HG03103 (cell line): ENCODE data around the gene MAGEF1.

Experiments
- ATAC-seq: cut with Tn5 transposase; IDR thresholded peaks from one replicate; pipeline ENCODE4 v1.9.1; 2021; ENCODE audit warnings: low read depth; ENCODE audit not compliant: unreplicated experiment

The MAGEF1 gene

DNA sequence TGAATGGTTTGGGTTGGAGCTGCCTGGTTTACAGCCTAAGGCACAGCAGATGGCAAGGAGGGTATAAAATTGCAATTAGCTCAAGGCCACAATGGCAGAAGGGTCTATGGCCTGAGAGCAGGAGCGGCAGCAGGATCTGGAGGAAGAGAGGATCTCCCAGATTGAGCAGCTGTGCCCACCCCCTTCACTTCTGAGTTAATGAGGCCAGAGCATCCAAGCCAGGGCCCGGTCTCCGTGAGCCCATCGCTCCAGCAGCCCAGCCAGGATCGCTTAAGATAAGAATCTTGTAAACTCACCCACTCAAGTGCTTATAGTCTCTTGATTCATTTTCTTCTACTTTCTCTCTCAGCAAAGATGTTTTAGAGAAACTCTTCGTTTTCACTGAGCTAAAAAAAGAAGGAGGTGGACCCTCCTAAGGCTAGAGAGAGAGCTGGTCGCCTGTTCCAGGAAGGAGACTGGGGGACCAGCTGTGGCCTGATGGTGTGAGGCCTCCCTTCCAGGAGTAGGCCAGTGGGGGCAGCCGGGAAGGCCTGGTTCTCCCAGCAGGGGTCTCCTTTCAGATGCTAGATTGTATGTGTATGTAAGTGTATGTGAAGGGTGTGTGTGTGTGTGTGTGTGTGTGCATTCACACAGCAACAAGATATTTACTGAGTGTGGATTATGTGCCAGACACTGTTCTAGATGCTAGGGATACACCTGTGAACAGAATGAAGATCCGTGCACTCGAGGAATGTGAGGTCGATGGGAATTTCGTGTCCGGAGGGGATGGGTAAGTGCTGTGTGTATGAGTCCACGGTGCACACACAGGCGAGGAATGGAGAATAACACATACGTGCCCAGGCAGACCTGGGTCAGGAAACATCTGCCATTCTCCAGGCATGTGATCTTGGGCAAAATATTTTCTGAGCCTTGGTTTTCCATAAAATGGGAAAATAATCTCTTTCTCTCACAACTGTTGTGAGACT, 18.6 kb downstream of the MAGEF1 start:
- ATAC-seq = no peak

DNA sequence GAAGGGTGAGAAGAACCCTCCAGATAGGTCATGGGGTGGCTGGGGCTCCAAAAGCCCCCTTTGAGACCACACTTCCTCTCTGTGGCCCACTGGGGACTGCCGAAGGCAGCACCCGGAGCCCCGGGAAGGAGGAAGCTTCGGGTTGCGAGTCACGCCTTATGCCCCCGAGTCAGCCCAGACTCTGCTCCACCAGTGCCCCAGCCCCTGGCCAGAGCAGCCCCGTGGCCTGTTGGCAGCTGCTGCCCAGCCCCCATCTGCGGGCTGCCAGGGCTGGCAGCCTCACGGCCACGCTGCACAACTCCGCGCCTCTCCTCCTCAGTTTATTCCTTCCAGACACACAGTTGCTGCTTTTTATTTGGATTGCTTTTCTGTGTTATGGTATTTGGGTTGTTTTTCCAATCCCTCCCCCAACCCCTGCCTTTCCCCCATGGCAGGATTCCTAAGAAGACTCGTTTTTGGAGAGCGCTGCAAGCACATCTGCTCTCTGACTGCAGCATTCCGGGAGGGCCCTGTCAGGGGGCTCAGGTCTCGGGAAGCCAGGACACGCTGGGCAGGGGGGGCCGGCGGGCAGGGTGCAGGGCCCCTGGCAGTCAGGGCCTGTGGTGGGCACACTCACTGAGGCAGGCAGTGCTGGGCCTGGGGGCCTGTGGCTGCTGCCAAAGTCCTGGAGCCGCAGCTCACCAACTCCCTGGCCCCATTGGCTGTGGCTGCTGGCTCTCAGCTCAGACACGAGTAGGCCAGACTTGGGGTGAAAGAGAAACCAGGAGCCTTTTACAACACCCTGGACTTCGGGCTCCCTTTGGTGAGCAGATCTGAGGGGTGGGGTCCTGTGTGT, 20.2 kb downstream of the MAGEF1 start:
- no peak for ATAC-seq

DNA sequence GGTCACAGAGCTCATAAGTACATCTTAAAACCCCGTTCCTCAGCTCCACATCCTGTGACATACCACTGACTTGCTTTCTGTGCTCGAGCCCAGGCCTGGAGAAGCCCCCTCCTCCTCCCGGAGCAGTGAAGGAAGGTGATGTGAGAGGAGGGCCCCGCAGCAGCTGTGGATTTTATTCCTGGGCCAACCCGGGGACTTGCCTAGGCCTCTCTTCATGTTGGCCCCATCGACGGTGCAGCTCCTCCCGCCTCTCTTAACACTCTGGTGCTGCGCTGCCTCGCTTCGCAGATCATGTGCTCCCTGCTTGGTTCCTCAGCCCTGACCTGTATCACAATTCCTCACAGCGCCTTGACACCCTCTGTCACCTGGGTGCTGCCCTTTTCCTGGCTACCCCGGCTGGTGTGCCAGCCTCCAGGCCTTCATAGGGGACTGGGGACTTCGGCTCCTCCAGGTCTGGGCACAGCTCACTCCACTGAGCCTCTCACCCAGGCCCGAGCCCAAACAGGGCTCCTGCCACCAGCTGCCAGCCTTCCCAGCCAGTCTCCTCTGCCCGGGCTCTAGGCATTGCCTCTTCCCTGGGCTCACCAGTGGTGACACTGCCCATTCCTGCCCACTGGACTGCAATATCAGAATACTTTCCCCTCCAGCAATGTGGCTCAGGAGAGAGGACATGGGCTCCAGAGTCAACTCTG, 21.5 kb downstream of the MAGEF1 start:
- ATAC-seq = no peak

DNA sequence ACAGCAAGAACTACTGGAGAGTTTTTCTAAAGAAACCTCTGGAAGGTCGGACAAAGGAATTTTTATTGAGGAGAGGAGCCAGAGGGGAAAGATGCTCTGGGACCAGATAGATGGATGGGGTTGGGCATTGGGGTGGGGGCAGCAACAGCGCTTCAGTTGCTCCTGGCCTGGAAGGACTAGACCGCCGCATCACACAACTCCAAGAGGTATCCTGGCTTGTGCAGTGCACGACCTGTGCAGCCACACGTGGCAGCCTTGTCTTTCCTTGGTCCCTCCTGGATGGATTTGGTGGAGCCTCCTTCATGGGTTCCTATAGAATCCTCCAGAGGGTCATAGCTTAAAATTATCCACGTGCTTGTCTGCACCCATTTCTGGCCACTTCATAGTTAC, 23.0 kb downstream of the MAGEF1 start:
- no peak for ATAC-seq

DNA sequence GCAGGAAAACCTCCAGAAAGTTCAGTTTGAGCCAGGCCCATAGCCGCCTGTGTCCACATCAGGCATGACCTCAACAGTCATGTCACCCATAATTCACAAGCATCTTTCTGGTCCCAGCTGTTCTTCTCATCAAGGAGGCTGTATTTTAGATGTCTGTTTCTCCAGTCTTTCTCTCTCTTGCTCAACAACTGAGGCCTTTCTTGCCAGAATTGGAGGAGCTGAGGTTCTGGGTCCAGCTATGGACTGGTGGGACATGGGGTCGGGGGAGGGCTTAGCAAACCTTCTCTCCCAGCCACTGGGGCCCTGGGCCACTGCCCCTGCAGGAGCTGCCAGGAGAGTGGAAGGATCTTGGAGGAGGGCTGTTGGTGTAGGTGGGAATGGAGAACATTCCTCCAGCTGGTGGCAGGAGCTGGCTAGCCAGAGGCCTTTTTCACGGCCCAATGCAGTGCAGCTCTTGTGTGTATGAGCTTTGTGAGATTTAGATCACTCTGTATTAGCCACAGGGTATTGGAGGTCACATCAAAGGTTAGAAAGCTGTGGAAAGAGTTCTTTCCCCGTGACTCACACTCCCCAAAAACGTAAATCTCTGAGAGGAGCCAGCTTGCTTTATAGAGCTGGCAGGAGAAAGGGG, 23.5 kb downstream of the MAGEF1 start:
- no peak for ATAC-seq

DNA sequence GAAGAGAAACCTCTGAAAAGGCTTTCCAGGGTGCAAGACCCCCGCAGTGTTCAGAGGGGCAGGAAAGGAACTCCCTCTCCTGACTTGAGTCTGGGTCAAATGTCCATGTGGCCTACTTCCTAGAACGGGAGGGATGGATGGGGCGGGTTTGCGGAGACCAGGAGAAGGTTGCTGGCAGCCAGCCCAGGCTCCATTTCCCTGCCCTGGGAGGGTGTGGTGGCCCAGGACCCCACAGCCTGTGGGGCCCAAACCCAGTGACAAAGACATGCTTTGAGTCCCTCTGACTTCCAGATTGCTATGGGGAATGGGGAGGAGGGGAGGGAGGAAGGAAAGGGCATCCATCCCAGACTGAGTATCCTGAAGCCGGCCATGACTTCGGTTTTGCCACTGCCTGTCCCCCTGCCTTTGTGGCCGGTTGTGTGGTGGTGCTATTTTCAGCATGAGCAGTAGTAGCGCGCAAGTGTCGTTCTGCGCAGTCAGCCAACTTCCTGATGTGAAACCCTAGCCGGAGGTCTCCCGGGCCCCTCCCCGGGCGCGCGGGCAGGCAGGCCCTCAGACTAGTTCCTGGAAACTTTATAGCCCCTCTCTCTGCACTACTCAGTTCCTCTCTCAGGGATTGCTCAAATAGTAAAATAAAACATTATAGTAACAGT, 24.4 kb downstream of the MAGEF1 start:
- ATAC-seq = no peak

DNA sequence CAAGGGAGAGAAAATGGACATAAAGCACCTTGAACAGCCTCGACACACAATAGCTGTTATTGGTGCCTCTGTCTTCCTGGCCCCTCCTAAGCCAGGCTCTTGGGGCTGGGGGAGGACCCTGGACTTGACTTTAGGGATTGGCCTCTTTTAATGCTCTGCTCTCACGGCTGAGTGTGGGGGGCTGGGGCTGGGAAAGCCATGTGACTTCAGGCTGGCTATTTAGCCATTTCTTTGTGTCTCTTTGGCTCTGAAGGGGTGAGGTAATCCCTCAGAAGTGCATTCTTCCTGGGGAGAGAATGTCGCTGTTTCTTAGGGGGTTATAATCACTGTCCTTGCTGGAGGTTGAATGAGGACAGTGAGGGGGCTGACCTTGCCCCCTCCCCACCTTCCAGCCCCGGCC, 26.2 kb downstream of the MAGEF1 start:
- ATAC-seq = no peak

DNA sequence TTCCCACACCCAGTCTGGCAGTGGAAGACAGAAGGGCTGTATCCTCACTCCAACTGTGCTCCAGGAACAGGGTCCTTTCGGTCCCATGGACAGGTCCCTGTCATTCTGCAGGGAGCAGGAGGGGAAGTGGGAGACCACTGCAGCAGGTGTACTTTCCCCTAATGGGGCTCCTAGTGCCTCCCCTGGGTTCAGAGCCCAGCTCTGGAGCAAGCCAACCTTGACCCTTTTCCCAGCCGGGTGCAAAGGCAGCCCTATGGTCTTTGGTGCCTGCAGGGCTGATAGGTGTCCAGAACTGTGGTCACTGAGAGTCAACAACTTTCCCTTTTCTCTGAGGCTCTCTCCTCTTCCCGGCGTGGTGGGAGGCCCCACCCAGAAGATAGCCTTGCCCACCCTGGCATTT, 26.8 kb downstream of the MAGEF1 start:
- ATAC-seq = no peak

DNA sequence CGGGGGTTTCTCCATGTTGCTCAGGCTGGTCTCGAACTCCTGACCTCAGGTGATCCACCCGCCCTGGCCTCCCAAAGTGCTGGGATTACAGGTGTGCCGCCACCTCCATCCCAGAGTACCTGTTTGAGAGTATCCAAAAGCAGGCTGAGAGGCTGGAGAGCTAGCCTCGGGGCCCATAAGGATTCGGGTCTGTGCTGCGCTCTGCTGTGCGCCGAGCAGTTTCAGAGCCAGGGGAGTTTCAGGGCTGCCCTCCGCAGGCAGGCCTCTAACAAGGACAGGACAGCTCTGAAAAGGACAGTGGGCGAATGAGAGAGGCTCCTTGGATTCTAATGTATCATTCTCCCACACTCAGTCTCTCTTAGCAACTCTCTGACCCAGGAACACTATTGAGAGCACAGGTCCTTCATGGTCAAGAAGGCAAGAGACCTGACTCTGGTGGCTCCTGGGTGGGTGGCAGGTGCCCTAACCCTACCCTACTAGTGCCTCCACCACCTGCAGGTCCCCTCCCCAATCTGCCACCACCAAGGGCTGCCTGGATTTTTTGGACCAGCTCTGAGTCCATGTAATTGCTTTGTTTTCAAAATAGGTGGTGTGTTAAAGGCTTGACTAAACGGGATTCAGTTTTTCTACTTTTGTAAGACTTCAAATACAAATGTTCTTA, 27.8 kb downstream of the MAGEF1 start:
- no peak for ATAC-seq

DNA sequence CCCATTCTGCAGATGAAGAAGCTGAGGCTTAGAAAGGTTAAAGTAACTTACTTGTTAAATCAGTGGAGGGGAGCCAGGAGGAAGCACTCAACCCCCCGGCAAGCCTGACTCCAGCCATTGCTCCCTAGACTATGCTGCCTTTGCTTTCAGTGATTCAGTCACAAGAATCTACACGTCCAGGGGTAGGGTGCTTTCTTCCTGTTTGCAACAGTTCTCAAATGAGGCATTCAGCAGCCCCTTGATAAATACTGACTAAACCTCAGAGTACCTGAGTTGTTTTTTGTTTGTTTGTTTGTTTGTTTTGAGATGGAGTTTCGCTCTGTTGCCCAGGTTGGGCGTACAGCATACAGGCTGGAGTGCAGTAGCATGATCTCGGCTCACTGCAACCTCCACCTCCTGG, 28.6 kb downstream of the MAGEF1 start:
- no peak for ATAC-seq

DNA sequence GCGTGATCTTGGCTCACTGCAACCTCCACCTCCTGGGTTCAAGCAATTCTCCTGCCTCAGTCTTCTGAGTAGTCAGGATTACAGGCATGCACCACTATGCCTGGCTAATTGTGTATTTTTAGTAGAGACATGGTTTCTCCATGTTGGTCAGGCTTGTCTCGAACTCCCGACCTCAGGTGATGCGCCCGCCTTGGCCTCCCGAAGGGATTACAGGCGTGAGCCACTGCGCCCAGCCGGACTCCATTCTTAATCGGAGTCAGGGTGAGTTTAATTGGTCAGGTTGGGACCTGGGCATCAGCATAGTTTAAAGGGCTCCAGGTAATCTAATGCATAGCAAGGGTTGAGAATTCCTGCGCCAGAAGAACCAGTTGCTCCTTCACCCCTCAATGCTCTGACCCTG, 29.2 kb downstream of the MAGEF1 start:
- ATAC-seq = no peak

DNA sequence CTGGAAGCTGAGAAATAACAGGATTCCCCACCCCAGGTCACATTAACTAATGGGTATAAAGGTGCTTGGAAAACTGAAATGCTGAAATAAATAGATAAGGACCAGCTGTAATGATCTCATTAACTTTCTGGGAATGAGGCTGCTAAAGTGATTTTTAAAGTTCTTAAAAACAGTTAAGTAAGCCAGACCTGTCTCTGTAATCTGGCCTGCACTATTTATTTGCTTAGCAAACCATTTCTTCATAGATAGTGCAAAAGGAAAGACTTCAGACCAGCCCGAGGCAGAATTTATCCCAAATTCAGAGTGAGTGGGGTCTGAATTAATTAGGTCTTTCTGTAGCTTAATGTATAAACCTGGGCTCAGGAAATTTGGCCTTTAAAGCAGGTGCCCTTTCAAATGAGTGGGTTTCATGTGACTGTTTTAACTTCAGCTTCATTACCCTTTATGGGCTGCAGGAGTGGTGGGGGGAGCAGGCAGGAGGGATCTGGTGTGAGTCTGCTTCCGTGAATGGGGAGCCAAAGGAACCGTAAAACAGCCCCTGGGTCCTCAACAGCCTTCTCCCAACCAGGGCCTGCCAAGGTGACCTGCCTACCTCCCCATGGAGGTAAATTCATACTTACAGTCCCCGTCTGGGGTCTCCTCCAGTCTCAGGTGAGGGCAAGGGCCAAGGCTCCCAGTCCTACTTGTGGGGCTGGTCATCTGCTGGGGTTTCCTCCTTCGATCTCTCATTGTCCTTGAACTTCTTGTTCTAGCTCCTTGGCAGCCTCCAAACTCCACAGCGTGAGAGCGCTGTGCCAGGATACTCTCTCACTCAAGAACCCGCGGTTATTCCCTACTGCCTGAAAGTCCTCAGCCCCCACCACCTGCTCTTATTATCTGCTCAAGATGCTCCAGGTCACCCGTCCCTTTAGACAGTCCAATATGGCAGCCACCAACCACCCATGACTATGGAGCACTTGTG, 31.2 kb downstream of the MAGEF1 start:
- ATAC-seq = no peak

DNA sequence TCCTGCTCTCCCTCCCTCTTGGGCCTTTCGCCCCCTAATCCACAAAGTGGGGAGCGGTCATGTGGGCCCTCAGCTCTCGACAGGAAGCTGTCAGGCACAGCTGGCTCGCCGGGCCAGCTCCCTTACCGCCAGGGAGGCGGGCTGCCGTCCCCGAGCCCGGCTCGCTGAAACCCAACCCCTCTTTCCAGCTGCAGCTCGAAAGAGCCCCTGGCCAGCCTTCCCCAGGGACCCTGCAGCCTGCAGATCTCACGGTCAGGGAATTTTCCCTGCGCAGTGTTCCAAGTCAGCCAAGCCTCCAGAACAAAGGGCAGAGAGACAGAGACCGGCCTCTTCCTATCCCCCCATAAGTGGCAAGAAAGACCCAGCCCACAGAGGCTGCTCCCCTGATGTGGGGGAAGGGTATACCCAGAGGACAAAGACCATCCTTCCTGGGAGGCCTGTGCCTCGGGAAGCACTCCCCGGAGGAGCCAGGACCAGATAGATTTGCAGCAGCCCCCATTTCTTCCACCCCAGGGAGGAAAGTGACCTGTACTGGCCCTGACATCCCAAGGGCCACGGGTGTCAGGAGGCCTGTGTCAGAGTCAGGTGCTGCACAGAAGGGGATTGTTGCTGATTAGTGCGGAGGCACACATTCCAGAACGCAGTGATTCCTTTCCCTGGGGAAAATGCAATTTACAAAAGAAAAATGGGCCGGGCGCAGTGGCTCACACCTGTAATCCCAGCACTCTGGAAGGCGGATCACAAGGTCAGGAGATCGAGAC, 32.6 kb downstream of the MAGEF1 start:
- ATAC-seq = no peak

DNA sequence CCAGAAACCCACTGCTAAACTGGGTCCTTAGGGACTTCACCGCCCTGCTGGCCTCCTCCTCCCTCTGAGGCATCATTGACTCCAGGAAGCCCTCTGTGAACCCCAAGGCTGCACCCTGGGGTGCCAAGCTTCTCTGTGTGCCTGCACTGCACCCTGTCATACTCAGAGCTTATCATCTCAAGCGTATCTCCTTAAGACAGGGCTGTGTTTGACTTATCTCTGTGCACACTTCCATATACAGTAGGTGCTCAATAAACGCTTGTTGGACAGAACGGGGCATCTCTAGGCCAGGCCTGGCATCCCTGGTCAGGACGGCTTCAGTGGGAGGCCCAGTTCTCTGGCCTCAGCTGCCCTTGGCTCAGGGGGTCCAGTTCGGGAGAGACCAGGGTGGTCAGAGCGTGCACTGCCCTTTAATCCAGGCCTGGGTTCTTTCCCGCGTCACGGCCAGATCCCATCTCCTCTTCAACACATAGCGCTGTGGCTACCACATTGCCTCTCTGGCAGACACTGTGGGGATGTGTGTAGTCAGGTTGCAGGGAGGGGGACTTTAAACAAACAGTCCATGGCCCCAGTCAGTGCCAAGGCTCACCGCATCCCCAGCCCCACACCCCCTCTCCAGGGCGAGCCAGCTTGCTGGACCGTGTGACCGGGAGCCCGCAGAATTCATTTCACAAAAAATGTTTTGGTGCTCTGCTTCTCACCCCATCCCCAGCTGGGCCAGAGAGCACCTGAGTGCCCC, 33.4 kb downstream of the MAGEF1 start:
- no peak for ATAC-seq

DNA sequence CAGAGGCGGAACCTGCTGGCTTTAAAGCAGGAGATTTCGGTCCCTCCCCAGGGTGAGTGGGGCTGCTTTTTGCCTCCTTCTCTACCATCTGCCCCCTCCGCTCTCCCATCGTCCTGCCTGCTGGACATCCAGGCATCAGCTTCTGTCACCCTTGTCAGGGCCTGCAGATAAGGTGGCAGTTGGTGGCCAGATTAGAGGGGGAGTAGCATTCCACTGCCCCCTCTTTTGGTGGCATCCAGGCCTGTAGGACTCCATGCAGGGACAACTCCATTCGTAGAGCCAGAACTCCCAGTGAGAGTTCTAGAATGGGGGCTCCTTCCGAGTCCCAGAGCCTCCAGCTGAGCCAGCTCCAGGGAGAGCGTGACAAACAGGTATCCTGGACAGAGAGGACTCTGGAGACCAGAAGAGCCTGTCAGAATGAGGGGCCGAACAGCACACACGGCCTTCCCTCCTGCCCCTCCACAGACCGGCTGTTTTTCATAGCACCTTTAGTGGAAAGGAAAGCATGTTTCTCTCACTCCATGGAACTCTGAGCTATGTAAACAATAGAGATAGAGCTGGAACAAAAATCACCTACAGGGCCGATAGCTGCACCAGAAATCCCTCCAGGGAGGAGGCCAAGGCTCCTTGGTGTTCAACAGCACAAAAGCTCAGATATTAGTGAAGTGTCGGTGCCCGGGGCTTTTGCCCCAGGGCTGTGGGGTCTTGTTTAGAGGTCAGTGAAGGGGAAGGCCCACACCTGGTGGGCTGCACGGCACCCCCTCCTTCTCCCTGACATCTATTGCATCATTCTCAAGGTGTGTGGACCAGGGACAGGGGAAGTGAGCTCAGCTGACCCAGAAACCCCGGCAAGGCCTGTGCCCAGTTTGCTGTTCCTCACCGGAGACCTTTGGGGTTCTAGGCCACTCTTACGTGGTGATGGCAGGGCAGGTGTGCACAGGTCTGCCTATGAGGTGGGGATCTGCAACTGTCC, 34.2 kb downstream of the MAGEF1 start:
- no peak for ATAC-seq

DNA sequence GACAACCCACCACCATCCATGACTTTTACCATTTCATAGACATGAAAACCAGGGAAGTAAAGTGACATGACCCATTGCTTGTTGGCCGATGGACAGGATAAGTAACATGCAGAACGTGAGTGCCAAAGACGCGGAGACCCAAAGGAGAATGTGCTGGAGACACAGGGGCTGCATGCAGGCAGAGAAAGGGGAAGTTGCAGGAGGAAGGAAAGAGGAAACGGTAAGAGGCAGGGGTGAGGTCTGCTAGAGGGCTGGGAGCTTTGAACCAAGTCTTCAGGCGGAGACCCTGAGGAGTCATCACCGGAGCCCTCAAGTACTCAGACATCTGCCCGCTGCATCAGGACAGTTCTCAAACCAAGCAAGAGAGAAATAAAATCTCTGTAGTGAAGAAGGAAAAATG, 34.9 kb downstream of the MAGEF1 start:
- no peak for ATAC-seq
